ENCODE measurements around the gene TACC2.

- TF ChIP-seq, protein P1, sequence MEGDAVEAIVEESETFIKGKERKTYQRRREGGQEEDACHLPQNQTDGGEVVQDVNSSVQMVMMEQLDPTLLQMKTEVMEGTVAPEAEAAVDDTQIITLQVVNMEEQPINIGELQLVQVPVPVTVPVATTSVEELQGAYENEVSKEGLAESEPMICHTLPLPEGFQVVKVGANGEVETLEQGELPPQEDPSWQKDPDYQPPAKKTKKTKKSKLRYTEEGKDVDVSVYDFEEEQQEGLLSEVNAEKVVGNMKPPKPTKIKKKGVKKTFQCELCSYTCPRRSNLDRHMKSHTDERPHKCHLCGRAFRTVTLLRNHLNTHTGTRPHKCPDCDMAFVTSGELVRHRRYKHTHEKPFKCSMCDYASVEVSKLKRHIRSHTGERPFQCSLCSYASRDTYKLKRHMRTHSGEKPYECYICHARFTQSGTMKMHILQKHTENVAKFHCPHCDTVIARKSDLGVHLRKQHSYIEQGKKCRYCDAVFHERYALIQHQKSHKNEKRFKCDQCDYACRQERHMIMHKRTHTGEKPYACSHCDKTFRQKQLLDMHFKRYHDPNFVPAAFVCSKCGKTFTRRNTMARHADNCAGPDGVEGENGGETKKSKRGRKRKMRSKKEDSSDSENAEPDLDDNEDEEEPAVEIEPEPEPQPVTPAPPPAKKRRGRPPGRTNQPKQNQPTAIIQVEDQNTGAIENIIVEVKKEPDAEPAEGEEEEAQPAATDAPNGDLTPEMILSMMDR (IDR thresholded peaks at IDR 0.05; ENCODE audit: insufficient read depth, low read depth, low read length), result no peak
- no peak for TF ChIP-seq EZH2 (IDR thresholded peaks at IDR 0.05; ENCODE audit: insufficient read depth, low read length)
Observed at GRCh38 chr10:122122493-122122892, 133.5 kb downstream of the TACC2 start.

All from astrocyte (in vitro differentiated cells and primary cell).